Fibroblast of lung (primary cell): ENCODE measurements around the gene SYNJ2.

Source experiments
- EZH2 ChIP-seq: IDR thresholded peaks from 2 replicates; pipeline ENCODE4 v1.5.1; 2012; ENCODE audit warnings: low read length, control low read depth, mild to moderate bottlenecking; ENCODE audit errors: missing control alignments
- TF ChIP-seq, protein P1 (sequence below), 2 donors: IDR thresholded peaks in 1 of 2; conservative IDR thresholded peaks in 1 of 2; 1 replicate in 1 of 2; 2 replicates in 1 of 2; pipeline ENCODE4 v1.5.1; 2011 to 2012; ENCODE audit warnings: low read length in 2 of 2, control low read depth in 1 of 2, inconsistent platforms in 1 of 2, low read depth in 1 of 2, mild to moderate bottlenecking in 1 of 2

DNA sequence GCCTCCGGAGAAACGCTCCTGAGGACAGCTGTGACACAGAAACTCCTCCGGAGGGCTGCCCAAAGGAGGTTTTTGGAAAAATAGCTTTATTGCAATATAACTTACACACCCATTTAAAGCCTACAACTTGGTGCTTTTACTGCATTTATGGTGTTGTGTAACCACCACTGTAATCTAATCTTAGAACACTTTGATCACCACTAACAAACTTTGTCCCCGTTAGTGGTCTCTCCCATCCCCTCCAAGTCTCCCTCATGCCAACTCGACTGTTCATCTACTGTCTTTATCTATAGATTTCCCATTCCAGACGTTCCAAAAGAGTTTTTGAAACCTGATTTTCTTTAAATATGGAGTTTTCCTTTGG is 62.8 kb downstream of the SYNJ2 start:
- TF ChIP-seq, protein P1, sequence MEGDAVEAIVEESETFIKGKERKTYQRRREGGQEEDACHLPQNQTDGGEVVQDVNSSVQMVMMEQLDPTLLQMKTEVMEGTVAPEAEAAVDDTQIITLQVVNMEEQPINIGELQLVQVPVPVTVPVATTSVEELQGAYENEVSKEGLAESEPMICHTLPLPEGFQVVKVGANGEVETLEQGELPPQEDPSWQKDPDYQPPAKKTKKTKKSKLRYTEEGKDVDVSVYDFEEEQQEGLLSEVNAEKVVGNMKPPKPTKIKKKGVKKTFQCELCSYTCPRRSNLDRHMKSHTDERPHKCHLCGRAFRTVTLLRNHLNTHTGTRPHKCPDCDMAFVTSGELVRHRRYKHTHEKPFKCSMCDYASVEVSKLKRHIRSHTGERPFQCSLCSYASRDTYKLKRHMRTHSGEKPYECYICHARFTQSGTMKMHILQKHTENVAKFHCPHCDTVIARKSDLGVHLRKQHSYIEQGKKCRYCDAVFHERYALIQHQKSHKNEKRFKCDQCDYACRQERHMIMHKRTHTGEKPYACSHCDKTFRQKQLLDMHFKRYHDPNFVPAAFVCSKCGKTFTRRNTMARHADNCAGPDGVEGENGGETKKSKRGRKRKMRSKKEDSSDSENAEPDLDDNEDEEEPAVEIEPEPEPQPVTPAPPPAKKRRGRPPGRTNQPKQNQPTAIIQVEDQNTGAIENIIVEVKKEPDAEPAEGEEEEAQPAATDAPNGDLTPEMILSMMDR (conservative IDR thresholded peaks at IDR 0.05 in 1 of 2, IDR thresholded peaks at IDR 0.05 in 1 of 2; ENCODE audit: low read depth in 1 of 2, low read length in 2 of 2), result no peak
- TF ChIP-seq EZH2, result no peak
